Liver (tissue), 9 donors: ENCODE measurements around the gene CD79A. TPM values are rescaled to one million over a fixed set of nuclear protein-coding genes. Genes with fewer than 3 reads are reported as not detected.

Experiments
- DNase-seq: peaks from one replicate; pipeline ENCODE4 v3.0.0-alpha.2; 2017; ENCODE audit warnings: low spot score
- H3K27ac ChIP-seq, 2 donors: one replicate each; pipeline ENCODE4 v1.7.0; 2013; ENCODE audit warnings: inconsistent platforms in 2 of 2, low read length in 2 of 2, control low read depth in 1 of 2, low read depth in 1 of 2, mild to moderate bottlenecking in 1 of 2
- H3K27me3 ChIP-seq, 4 donors: one replicate each; pipeline versions ENCODE4 v1.6.1 to v1.7.0; 2013; ENCODE audit warnings: low read length in 3 of 4, inconsistent platforms in 1 of 4, mild to moderate bottlenecking in 1 of 4, moderate library complexity in 1 of 4; ENCODE audit not compliant: control insufficient read depth in 4 of 4, insufficient read depth in 4 of 4
- H3K36me3 ChIP-seq, 4 donors: one replicate each; pipeline versions ENCODE4 v1.6.1 to v1.7.0; 2013; ENCODE audit warnings: low read length in 3 of 4, mild to moderate bottlenecking in 3 of 4, low read depth in 1 of 4, moderate library complexity in 1 of 4; ENCODE audit not compliant: control insufficient read depth in 4 of 4, insufficient read depth in 3 of 4
- H3K4me1 ChIP-seq, 4 donors: one replicate each; pipeline versions ENCODE4 v1.6.1 to v1.7.0; 2013; ENCODE audit warnings: low read length in 3 of 4, mild to moderate bottlenecking in 3 of 4, moderate library complexity in 1 of 4; ENCODE audit not compliant: control insufficient read depth in 4 of 4, insufficient read depth in 4 of 4
- H3K4me3 ChIP-seq, 3 donors: one replicate each; pipeline versions ENCODE4 v1.6.1 to v1.7.0; 2013; ENCODE audit warnings: low read length in 3 of 3, control low read depth in 1 of 3, low read depth in 1 of 3, mild to moderate bottlenecking in 1 of 3
- H3K9ac ChIP-seq, 2 donors: one replicate each; pipeline ENCODE4 v1.7.0; 2013; ENCODE audit warnings: low read length in 2 of 2, mild to moderate bottlenecking in 2 of 2, moderate library complexity in 2 of 2, control low read depth in 1 of 2, low read depth in 1 of 2
- H3K9me3 ChIP-seq, 4 donors: one replicate each; pipeline versions ENCODE4 v1.6.1 to v1.7.0; 2013; ENCODE audit warnings: low read length in 3 of 4; ENCODE audit not compliant: control insufficient read depth in 4 of 4
- EGR1 ChIP-seq, 2 donors: IDR thresholded peaks; 2 replicates each; pipeline ENCODE4 v1.6.1; 2016 to 2018; ENCODE audit warnings: antibody characterized with exemption in 2 of 2, low read depth in 2 of 2
- FOXA2 ChIP-seq: IDR thresholded peaks from 2 replicates; pipeline ENCODE4 v1.6.1; 2016; ENCODE audit warnings: antibody characterized with exemption
- GABPA ChIP-seq, 2 donors: IDR thresholded peaks in 1 of 2; conservative IDR thresholded peaks in 1 of 2; 2 replicates each; pipeline ENCODE4 v1.6.1; 2016; ENCODE audit warnings: antibody characterized with exemption in 2 of 2, mild to moderate bottlenecking in 1 of 2, moderate library complexity in 1 of 2
- HNF4A ChIP-seq, 2 donors: conservative IDR thresholded peaks; 2 replicates each; pipeline ENCODE4 v1.6.1; 2016; ENCODE audit warnings: antibody characterized with exemption in 2 of 2, mild to moderate bottlenecking in 2 of 2
- JUND ChIP-seq, 2 donors: IDR thresholded peaks; 2 replicates each; pipeline ENCODE4 v1.6.1; 2016; ENCODE audit warnings: antibody characterized with exemption in 2 of 2
- NR2F2 ChIP-seq: IDR thresholded peaks from 2 replicates; pipeline ENCODE4 v1.6.1; 2016; ENCODE audit warnings: antibody characterized with exemption
- RAD21 ChIP-seq, 2 donors: IDR thresholded peaks; 2 replicates each; pipeline ENCODE4 v1.6.1; 2016; ENCODE audit warnings: antibody characterized with exemption in 2 of 2, mild to moderate bottlenecking in 2 of 2
- REST ChIP-seq: IDR thresholded peaks from 2 replicates; pipeline ENCODE4 v1.6.1; 2016; ENCODE audit warnings: antibody characterized with exemption, mild to moderate bottlenecking
- SP1 ChIP-seq: IDR thresholded peaks from 2 replicates; pipeline ENCODE4 v1.6.1; 2018; ENCODE audit warnings: antibody characterized with exemption, mild to moderate bottlenecking
- TAF1 ChIP-seq: conservative IDR thresholded peaks from 2 replicates; pipeline ENCODE4 v1.6.1; 2016; ENCODE audit warnings: antibody characterized with exemption, mild to moderate bottlenecking
- YY1 ChIP-seq: IDR thresholded peaks from 2 replicates; pipeline ENCODE4 v1.6.1; 2016; ENCODE audit warnings: antibody characterized with exemption, mild to moderate bottlenecking
- ZBTB33 ChIP-seq: IDR thresholded peaks from 2 replicates; pipeline ENCODE4 v1.6.1; 2016; ENCODE audit warnings: antibody characterized with exemption
- whole genome bisulfite sequencing: extraction: QIAGEN DNeasy Blood & Tissue Kit; methylation state at CpG from one replicate; pipeline ENCODE4 v1.1.7; 2013; 5-methylcytosine and 5-hydroxymethylcytosine counted together
- polyA plus RNA-seq, 2 donors: library from polyadenylated mRNA; stranded (reverse) in 1 of 2; unstranded in 1 of 2; fragments of 200-250 nt in 1 of 2; fragments of >200 nt in 1 of 2; fragmentation: Nextera tagmentation in 1 of 2; extraction: Ambion mirVana in 1 of 2; gene quantifications; one replicate each; pipeline versions ENCODE4 v1.2.1 to v1.2.3, GENCODE V29; 2013 to 2015
- total RNA-seq, 2 donors: library from RNA; depleted of rRNA; stranded (reverse); fragments of >200 nt; gene quantifications; one replicate each; pipeline ENCODE4 v1.2.3, GENCODE V29; 2014
- TF ChIP-seq, protein P1 (sequence below): IDR thresholded peaks from 2 replicates; pipeline ENCODE4 v1.6.1; 2016; ENCODE audit warnings: antibody characterized with exemption
- TF ChIP-seq, protein P2 (sequence below): fragments of 150-350 bp; IDR thresholded peaks from 2 replicates; pipeline ENCODE4 v1.5.1; 2017; ENCODE audit warnings: improper control_type of control experiment, low read depth, low read length; ENCODE audit not compliant: missing input control
- donor health status: healthy.
- donor health status: healthy.
- donor health status: healthy.
- donor health status: healthy.
- donor health status: healthy.

CD79A gene
- total and polyA plus RNA-seq, 4 donors = 0.43 to 5.0 (median 2.0) TPM

DNA sequence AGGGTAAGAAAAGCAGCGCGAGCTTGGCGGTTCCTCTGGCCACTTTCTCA, 32.3 kb upstream of the CD79A start, which contains the start of gene DMRTC2:
Gene DMRTC2 (plus strand): TSS at position 42 of the 50 bp plus-strand sequence. CDS start 2,387 bp downstream, outside the sequence.
- TF ChIP-seq, protein P1, sequence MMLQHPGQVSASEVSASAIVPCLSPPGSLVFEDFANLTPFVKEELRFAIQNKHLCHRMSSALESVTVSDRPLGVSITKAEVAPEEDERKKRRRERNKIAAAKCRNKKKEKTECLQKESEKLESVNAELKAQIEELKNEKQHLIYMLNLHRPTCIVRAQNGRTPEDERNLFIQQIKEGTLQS = no peak
- TF ChIP-seq REST = no peak
- TF ChIP-seq RAD21 (IDR thresholded peaks at IDR 0.05) = no peak
- TF ChIP-seq FOXA2 = no peak
- no peak for TF ChIP-seq ZBTB33
- no peak for TF ChIP-seq NR2F2
- TF ChIP-seq HNF4A (conservative IDR thresholded peaks at IDR 0.05) = no peak
- TF ChIP-seq GABPA (IDR thresholded peaks at IDR 0.05 in 1 of 2, conservative IDR thresholded peaks at IDR 0.05 in 1 of 2) = no peak
- TF ChIP-seq EGR1 (IDR thresholded peaks at IDR 0.05; ENCODE audit: low read depth in 2 of 2) = no peak
- no peak for TF ChIP-seq JUND (IDR thresholded peaks at IDR 0.05)
- TF ChIP-seq TAF1 = no peak
- TF ChIP-seq YY1 = no peak
- no peak for DNase-seq
- no peaks in the 10 kb centered on the region for H3K9me3 ChIP-seq
- H3K27me3 ChIP-seq = peaks cover 0 to 7% (median under 1%) of the 10 kb centered on the region in 4 donors
- no peak within 1 kb of the TSS for H3K9ac ChIP-seq
- H3K4me1 ChIP-seq = no peaks in the 10 kb centered on the region
- H3K4me3 ChIP-seq = no peak within 1 kb of the TSS
- H3K36me3 ChIP-seq = no peaks in the 10 kb centered on the region
- no peak within 1 kb of the TSS for H3K27ac ChIP-seq
- 94% methylated on average over 3 of the region's 3 CpGs for WGBS

DNA sequence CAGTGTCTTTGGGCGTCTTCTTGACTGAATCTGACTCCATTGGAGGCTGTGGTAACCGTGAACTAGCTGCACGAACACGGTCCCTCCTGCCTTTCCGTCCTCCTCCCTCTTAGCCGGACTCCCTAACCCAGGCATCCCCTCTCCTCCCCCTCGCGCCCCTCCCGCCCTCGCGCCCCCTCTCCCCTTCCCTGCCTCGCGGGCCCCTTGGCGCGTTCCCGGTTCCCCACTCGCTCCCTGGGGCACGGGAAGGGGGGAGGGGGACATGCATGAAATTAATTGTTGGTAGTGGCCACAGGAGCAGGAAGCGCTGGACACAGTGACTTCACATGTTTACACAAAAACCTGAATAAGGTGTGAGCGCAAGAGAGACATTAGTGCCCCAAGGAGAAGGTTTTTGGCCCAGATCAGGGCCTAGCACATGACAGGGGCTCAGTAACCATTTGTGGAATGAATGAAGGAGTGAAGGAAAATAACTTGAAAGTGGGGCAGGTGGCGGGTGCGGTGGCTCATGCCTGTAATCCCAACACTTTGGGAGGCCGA, 32.0 kb upstream of the CD79A start:
- WGBS = 86% methylated on average over 23 of the region's 23 CpGs
- no peak for TF ChIP-seq SP1
- TF ChIP-seq RAD21 (IDR thresholded peaks at IDR 0.05) = no peak
- TF ChIP-seq EGR1 (IDR thresholded peaks at IDR 0.05; ENCODE audit: low read depth in 2 of 2) = no peak
- TF ChIP-seq NR2F2 = no peak
- no peak for TF ChIP-seq FOXA2
- TF ChIP-seq ZBTB33 = no peak
- no peak for TF ChIP-seq TAF1
- TF ChIP-seq, protein P2, sequence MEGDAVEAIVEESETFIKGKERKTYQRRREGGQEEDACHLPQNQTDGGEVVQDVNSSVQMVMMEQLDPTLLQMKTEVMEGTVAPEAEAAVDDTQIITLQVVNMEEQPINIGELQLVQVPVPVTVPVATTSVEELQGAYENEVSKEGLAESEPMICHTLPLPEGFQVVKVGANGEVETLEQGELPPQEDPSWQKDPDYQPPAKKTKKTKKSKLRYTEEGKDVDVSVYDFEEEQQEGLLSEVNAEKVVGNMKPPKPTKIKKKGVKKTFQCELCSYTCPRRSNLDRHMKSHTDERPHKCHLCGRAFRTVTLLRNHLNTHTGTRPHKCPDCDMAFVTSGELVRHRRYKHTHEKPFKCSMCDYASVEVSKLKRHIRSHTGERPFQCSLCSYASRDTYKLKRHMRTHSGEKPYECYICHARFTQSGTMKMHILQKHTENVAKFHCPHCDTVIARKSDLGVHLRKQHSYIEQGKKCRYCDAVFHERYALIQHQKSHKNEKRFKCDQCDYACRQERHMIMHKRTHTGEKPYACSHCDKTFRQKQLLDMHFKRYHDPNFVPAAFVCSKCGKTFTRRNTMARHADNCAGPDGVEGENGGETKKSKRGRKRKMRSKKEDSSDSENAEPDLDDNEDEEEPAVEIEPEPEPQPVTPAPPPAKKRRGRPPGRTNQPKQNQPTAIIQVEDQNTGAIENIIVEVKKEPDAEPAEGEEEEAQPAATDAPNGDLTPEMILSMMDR = no peak
- no peaks in the 10 kb centered on the region for H3K36me3 ChIP-seq
- no peak overlapping the region for H3K4me3 ChIP-seq
- no peaks in the 10 kb centered on the region for H3K4me1 ChIP-seq
- H3K9ac ChIP-seq = no peak overlapping the region
- H3K27me3 ChIP-seq = peaks cover 0 to 7% (median under 1%) of the 10 kb centered on the region in 4 donors
- no peaks in the 10 kb centered on the region for H3K9me3 ChIP-seq
- no peak for DNase-seq
- H3K27ac ChIP-seq = no peak overlapping the region
